DMS 273 (cell line): Measurements from ENCODE around the gene ZDHHC11.
"Not testable (repeated sequence)": the region's sequence is repeated elsewhere in the genome, so short reads cannot be mapped to it uniquely, and the experiment has no call there.

Experiments
- DNase-seq: peaks from one replicate; lab custom pipeline; 2025; ENCODE audit not compliant: unreplicated experiment; lab: John Stamatoyannopoulos, UW

The ZDHHC11 gene

GRCh38 chr5:880816-881550 is 30.2 kb upstream of the ZDHHC11 start:
- no peak for DNase-seq

GRCh38 chr5:878677-879076 is 27.9 kb upstream of the ZDHHC11 start:
- not testable (repeated sequence) for DNase-seq

- DNase-seq: no peak
These were observed 27.3 kb upstream of the ZDHHC11 start for GRCh38 chr5:878125-878524.

DNA sequence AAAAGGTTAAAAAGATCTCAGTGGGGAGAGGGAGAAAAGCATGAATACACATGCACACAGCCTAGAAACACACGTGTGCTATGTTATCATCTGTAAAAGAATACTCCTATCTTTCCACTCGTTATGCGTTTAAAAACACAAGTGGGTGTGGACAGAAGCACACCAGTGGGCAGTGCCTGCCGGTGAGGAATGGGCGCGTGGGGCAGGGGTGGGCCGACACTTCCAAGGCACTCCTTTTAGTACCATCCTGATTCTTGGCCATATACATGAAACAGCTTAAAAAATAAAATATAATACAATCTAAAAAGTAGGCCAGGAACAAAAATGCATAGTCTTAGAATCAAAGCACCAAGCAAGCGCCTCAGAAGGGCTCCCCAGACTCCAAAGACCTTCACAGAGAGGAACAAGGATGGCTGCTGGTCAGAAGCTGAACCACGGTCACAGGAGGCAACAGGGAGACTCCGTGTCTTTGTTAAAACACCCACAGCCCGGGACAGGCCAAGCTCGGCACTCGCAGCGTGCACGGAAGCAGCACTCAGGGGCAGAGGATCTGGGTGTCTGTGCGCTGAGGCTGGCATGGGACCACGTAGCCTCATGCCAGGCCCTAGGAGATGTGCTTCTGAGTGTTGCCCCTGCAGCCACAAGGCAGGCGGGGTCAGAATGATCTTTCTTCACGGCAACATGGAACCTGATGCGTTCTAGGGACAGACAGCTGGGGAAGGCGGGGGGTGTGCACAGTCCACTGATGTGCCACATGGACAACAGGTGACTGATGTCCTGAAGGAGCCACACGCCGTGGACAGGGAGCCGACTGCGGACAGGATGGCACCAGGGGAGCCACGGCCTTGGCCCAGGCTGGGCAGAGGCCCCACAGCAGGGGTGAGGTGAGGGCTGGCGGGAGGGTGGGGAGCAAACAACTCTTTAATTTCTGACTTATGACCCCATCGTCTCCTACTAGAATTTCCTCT is 25.9 kb upstream of the ZDHHC11 start:
- DNase-seq: no peak

DNA sequence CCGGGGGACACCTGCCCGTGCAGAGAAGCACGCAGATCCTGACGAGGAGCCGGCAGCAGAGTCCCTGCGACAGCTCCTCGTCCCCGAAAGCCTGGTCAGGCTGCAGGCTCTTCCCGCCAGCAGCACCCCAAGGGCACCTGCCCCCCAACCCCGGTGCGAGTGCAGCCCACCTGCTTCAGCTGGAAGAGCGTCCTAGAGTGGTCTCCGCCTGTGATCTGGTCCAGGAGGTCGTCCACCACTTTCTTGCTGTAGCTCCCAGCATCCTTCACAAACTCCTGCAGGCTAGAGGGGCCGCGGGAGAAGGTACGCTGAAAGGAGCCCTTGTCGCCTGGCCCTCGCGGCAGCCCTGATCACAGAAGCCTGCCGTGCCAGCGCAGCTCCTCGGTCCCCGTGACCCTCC is 25.1 kb upstream of the ZDHHC11 start:
- DNase-seq: no peak

DNA sequence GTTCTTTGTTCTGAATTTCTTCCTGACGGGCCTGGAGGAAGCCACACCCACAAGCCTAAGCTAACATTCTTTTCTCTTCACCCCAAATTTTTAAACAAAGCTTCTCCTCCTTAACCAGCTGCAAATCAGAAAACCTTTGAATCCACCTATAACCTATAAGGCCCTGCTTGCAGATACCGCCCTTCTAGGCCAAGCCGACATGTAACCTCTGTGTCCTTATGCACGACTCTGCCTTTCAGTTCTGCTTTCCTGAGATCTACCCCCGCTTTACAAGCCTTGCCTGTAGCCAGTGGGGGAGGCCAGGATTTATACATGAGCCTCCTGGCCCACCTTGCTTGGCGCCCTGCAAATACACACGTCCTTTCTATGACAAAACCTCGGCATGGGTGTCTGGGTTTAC is 22.5 kb upstream of the ZDHHC11 start:
- DNase-seq: no peak

- no peak for DNase-seq
These were observed 21.5 kb upstream of the ZDHHC11 start for GRCh38 chr5:872301-872700.

DNA sequence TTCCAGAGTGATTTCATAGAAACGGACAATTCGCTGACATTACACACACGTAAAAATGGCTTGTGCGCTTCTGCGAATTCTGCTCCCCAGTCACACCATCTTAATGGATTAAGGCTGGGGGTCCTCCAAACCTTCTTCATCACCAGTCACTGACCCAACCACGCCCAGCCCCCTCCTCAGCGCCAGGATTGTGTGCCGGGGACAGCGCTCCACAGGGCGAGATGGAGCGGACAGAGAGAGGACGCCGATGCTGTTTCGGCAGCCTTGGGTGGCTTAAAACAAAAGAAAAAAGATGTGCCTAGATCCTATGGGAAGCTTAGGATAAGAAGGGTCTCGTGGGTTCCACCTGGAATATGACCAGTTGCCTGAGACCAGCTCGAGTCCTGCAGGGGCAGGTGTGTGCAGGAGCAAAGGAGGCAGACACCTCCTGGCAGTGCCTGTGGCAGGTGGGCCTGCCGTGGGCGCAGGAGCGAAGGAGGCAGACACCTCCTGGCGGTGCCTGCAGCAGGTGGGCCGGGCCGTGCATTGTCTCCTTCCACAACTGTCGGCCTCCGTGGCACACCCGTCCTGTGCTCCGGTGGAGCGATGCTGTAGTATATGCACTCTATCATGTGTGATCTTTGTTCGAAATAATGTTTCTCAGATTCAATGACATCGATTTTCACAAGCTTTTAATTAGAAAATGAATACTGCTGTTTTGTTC is 21.0 kb upstream of the ZDHHC11 start:
- no peak for DNase-seq

GRCh38 chr5:870956-871355 is 20.2 kb upstream of the ZDHHC11 start:
- no peak for DNase-seq

DNA sequence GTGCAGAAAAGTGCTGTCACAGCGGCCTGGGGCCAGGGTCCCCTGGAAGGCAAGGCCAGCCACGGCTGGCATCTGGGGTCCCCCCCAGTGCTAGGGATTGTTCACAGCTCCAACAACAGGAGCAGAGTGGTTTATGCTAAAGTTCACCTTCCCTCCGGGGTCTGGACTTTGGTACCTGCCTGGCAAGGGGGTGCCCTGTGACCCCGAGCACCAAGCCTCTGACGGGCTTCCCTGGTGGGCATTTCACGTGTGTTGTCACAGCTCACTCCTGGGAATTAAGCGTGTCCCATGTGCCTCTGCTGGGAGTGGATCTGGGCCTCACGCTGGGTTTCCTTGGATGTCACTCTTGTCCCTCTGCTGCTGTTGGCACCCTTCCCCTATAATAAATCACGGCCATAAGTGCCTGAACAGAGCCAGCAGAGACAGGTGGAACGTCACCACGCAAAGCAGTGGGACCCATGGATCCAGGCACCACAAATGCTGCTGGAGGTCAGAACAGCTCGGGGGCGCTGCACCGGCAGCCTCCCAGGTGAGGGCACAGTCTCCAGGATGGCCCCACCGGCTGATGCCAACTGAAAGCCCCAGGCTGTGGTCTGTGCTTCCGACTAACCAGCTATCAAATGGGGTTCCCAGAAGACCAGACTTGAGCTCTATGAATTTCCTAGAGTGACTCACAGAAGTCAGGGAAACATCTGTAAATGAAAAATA is 17.8 kb upstream of the ZDHHC11 start:
- no peak for DNase-seq

GRCh38 chr5:867300-867870 is 16.6 kb upstream of the ZDHHC11 start:
- DNase-seq: peak; percentile 36

DNA sequence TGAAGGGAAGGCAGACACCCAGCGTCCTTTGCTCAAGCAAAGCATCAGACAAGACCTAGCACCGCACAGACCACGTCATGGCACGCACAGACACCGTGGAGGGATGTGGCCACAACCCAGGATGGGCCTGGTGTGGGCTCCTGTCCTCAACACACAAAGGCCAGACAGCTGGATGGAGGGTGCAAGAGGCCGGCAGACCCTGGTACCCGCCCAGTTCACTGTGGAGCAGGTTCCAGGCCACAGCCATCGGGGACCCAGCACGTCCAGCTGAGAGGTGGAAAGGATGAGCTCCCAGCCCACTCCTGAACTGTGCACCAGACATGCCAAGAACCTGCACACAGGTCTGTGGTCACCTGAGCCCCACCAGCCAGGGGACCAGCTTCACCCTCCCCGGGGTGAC is 15.0 kb upstream of the ZDHHC11 start:
- no peak for DNase-seq

DNA sequence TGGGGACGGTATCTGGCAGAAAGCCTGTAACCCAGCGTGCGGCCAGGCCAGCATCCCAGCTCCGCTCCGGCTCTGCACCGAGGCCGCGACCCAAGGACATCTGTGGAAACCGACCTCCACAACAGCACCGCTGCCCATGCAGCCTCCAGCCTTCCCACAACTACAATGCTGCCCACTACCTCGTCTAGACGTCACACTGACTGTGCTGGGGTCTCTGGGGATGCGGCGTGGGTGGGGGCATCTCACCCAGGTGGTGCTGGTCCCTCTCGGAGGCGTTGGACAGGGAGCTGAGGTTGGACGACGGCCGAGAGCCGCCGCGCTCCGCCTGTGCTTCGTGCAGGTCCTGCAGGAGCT is 14.4 kb upstream of the ZDHHC11 start:
- DNase-seq: no peak

- no peak for DNase-seq
These were observed 13.8 kb upstream of the ZDHHC11 start for GRCh38 chr5:864492-865167.

DNA sequence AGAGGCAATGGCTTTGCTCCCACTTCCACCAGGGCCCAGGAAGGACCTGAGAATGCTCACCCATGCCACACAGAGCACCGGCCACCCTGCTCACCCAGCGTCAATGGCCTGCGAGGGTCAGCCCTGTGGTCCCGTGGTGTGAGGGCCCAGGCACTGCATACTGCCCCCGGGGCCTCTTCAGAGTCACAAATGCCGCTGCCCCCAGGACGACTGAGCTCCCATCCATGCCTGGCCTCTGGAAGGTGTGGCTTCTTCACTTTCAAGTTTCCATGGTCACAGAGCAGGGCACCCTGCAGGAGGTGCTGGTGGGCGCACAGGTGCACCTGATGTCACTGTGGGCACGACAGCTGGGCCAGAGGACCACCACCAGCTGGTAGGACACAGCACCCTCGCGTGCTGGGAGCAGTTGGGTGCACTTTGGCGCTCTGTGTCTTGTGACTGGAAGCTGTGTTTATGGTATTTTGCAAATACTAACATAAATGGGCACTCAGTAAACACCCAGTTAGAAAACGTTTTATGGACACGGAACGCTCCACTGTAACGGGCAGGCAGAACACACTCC is 12.5 kb upstream of the ZDHHC11 start:
- DNase-seq: peak; percentile 53

- DNase-seq: peak; percentile 42
These were observed 11.8 kb upstream of the ZDHHC11 start for GRCh38 chr5:862367-863243.

GRCh38 chr5:861442-862366 is 10.9 kb upstream of the ZDHHC11 start:
- peak; percentile 61 for DNase-seq
